Panc1 (cell line): ENCODE data around the gene CAVIN1. TPM values are rescaled to one million over a fixed set of nuclear protein-coding genes. Genes with fewer than 3 reads are reported as not detected.

Experiments
- ATAC-seq: fragments of 200-7000 bp; cut with Tn5 transposase; 2 replicates; pipeline ENCODE4 v1.9.1; 2020; ENCODE audit warnings: mild to moderate bottlenecking, moderate library complexity
- BruUV-seq: library from RNA; stranded (reverse); fragments of 400-500 nt; replicated peaks from 2 replicates; lab custom pipeline; 2021; lab: Mats Ljungman, UMichigan
- CTCF ChIA-PET: fragments of 300-600 bp; sonication (Branson Sonifier 250); formaldehyde crosslinking; loops from one replicate; lab custom pipeline; 2022; ENCODE audit warnings: antibody characterized with exemption; lab: Charles Lee
- POLR2A ChIA-PET: fragments of 300-600 bp; sonication (Branson Sonifier 250); formaldehyde crosslinking; loops from one replicate; lab custom pipeline; 2022; ENCODE audit warnings: antibody characterized with exemption; lab: Charles Lee
- DNase-seq: peaks from one replicate; pipeline ENCODE4 v3.0.0-alpha.2; 2010; ENCODE audit warnings: low read depth, low spot score
- H3K27ac ChIP-seq: 2 replicates; pipeline ENCODE4 v1.5.1; 2011; ENCODE audit warnings: mild to moderate bottlenecking, low read length, inconsistent platforms
- H3K27me3 ChIP-seq: fragments of 200-500 bp; sonication (Bioruptor generic); 2 replicates; pipeline ENCODE4 v1.6.0; 2014; ENCODE audit warnings: low read length, inconsistent platforms; ENCODE audit not compliant: control insufficient read depth, insufficient read depth
- H3K36me3 ChIP-seq: fragments of 200-500 bp; sonication (Bioruptor generic); 2 replicates; pipeline ENCODE4 v1.5.1; 2014; ENCODE audit warnings: inconsistent platforms, mild to moderate bottlenecking, low read length, moderate library complexity; ENCODE audit not compliant: control insufficient read depth, insufficient read depth
- H3K4me1 ChIP-seq: 2 replicates; pipeline ENCODE4 v1.5.1; 2011; ENCODE audit warnings: inconsistent platforms, mild to moderate bottlenecking, low read length, moderate library complexity; ENCODE audit not compliant: control insufficient read depth, insufficient read depth
- H3K4me3 ChIP-seq, 2 experiments: 2 replicates each; pipeline ENCODE4 v1.5.1; 2011 to 2012; ENCODE audit warnings: low read depth in 2 of 2, low read length in 2 of 2, mild to moderate bottlenecking in 2 of 2, inconsistent platforms in 1 of 2, moderate library complexity in 1 of 2
- H3K9me3 ChIP-seq: fragments of 200-500 bp; sonication (Bioruptor generic); 2 replicates; pipeline ENCODE4 v1.5.1; 2014; ENCODE audit warnings: low read depth, mild to moderate bottlenecking, inconsistent platforms, low read length, moderate library complexity; ENCODE audit not compliant: control insufficient read depth, insufficient read depth
- CTCF ChIP-seq: fragments of 450-650 bp; IDR thresholded peaks from 2 replicates; pipeline ENCODE4 v1.5.1; 2017; ENCODE audit warnings: mild to moderate bottlenecking
- POLR2AphosphoS5 ChIP-seq: IDR thresholded peaks from 2 replicates; pipeline ENCODE4 v1.6.1; 2012; ENCODE audit warnings: mild to moderate bottlenecking, low read depth, low read length, moderate library complexity
- REST ChIP-seq, 2 experiments: IDR thresholded peaks; 2 replicates each; pipeline ENCODE4 v1.6.1; 2011 to 2012; ENCODE audit warnings: low read depth in 2 of 2, control low read depth in 1 of 2, low read length in 1 of 2, mild to moderate bottlenecking in 1 of 2, moderate library complexity in 1 of 2; ENCODE audit not compliant: insufficient read depth in 1 of 2
- SIN3A ChIP-seq: IDR thresholded peaks from 2 replicates; pipeline ENCODE4 v1.6.1; 2012; ENCODE audit warnings: low read depth, mild to moderate bottlenecking, low read length, moderate library complexity, borderline replicate concordance; ENCODE audit not compliant: insufficient read depth
- TCF7L2 ChIP-seq: IDR thresholded peaks from 2 replicates; pipeline ENCODE4 v1.6.1; 2011; ENCODE audit warnings: mild to moderate bottlenecking, low read depth, low read length, inconsistent platforms
- in situ Hi-C: cut with HindIII; loops from 2 replicates; pipeline ENCODE4 v1.10.0; 2016; ENCODE audit warnings: low sequenced_read_pairs, low pct_unique_long_range_greater_than_20kb
- intact Hi-C: fragments of 100-400 bp; cut with micrococcal nuclease; formaldehyde crosslinking; loops from one replicate; pipeline ENCODE4 v1.10.0; 2022; ENCODE audit not compliant: unreplicated experiment
- total RNA-seq: library from RNA; stranded (reverse); gene quantifications from one replicate; pipeline ENCODE4 v1.2.1, GENCODE V29; 2021; ENCODE audit not compliant: unreplicated experiment

CAVIN1 gene
- total RNA-seq, 1 experiment from 2014 or later: 315 TPM

GRCh38 chr17:42399948-42400843 lies 22.9 kb downstream of the CAVIN1 start:
- CTCF ChIA-PET: no interaction called here

More at GRCh38 chr17:42399948-42400843, 22.9 kb downstream of the CAVIN1 start:
- in situ Hi-C loops: no loop called here
- Histone ChIP-seq H3K9me3 (no peaks in the 10 kb centered on the region), H3K27ac (peak overlapping the region; percentile 84), H3K36me3 (no peaks in the 10 kb centered on the region), H3K27me3 (no peaks in the 10 kb centered on the region), H3K4me1 (peaks cover 45% of the 10 kb centered on the region), H3K4me3 (no peak overlapping the region)
- intact Hi-C loops: no loop called here
- ATAC-seq (peak; percentile 35), DNase-seq (no peak)
- POLR2A ChIA-PET: interaction anchor here (1.0 kb wide), 2 partner anchors 9 to 11 kb away, joined by 3 to 13 read pairs; no protein-coding TSS in a partner anchor
- BruUV-seq: no TSS peak
- TF ChIP-seq REST (IDR thresholded peaks at IDR 0.05; ENCODE audit: insufficient read depth in 1 of 2, low read depth in 2 of 2, low read length in 1 of 2): no peak
- no peak for TF ChIP-seq SIN3A
- no peak for TF ChIP-seq CTCF
- no peak for TF ChIP-seq TCF7L2
- TF ChIP-seq POLR2AphosphoS5: no peak; the same call in 1 of the 2 replicates
